ENCODE results near the gene PAIP1.
A peak's percentile ranks its signal among the peaks of the same experiment; 100 is the strongest.
"Not testable (repeated sequence)": the region's sequence is repeated elsewhere in the genome, so short reads cannot be mapped to it uniquely, and the experiment has no call there.

Gene PAIP1

DNA sequence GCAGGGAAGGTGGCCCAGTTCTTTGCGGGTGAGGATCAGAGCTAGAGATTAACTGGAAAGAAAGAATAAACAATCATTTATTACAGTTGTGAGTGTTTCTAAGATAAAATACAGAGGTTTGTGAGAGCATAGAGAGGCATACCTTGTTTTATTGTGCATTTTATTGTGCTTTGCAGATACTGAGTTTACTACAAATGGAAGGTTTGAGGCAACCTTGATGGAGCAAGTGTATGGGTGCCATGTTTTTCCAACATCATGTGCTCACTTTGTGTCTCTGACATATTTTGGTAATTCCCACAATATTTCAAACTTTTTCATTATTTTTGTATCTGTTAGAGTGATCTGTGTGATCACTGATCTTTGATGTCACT, 41.2 kb downstream of the PAIP1 start:
- peak; percentile 12 for DNase-seq (ENCODE audit: low spot score)

DNA sequence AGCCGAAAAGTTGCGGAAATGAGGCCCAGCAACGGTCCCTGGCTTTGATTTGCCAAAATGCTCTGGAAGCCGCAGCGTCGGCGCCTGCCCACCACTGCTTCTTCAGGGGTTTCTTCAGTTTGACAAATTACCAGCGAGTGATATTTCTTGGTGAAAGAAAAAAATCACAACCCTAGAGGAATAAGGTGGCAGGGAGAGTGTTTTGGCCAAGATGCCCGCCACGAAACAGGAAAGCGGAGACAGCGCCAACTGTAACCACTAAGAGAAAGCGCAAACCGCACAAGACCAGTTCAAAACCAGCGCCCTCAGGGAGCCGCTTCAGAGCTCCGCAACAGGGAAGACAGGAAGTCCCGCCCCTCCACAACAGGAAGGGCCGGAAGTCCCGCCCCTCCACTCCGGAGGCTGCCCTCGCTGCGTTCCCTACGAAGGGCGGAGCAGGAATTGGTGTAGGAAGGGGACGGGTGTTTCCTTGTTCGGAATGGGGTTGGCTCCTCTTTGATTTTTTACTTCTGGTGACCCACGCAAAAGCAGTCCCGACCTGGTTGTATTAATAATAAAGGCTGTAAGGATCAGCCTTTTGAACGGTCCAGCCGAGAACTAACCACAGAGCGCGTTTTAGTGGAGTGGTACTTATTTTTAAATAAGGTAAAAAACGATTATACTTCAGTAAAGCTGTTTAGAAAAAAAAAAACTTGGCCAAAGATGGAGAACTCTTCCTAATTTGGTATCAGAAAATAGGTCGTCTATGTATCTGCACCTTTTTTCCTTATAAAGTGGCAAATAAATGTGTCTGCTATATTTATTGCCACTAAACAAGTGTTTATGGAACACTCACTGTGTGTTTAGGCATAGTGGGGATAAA, 41.8 kb downstream of the PAIP1 start, which contains the start of gene C5orf34:
Gene C5orf34, minus strand, starts transcription at position 333 of the 862 bp plus-strand sequence. CDS start 5,809 bp downstream, outside the sequence.
- peak; percentile 99 for DNase-seq (ENCODE audit: low spot score)

DNA sequence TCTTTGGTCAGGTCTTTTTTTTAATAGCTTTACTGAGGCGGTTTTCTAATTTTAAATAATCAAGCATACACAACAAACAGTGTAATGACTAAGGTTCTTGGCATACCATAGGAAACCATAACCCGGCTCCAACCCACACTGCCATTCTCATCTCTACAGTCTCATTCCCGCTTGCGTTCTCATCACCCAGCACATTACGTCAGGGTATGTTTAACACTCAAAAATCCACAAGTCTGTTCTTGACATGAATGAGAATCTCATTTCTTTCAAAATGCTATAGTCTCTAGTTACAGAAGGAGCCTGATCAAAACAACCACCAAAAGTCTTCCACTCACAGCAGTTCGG, 42.4 kb downstream of the PAIP1 start:
- peak; percentile 34 for DNase-seq (ENCODE audit: low spot score)

DNA sequence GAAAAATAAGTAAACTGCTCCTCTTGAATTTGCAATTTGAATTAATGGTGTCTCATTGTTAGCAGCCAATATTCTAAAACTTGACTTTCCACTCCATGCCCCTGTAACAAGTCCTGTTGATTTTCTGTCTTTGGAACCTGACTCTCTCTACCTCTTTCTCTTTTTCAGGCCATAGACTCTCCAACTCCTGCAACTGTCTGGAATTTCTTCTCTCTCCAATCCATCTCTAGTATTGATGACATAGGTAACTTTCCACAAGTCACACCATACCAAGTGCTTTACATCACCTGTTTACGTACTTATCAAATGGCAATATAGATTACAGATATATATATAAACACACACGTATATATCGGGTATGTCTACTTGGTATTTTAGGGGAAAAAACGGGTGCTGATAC, 42.9 kb downstream of the PAIP1 start:
- DNase-seq (ENCODE audit: low spot score): no peak

DNA sequence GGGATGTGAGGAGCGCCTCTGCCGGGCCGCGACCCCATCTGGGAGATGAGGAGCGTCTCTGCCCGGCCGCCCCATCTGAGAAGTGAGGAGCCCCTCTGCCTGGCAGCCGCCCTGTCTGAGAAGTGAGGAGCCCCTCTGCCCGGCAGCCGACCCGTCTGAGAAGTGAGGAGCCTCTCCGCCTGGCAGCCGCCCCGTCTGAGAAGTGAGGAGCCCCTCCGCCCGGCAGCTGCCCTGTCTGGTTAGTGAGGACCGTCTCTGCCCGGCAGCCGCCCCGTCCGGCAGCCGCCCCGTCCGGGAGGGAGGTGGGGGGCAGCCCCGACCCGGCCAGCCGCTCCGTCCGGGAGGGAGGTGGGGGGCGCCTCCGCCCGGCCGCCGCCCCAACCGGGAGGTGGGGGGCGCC, 45.8 kb downstream of the PAIP1 start:
- DNase-seq (ENCODE audit: low spot score): not testable (repeated sequence)

DNA sequence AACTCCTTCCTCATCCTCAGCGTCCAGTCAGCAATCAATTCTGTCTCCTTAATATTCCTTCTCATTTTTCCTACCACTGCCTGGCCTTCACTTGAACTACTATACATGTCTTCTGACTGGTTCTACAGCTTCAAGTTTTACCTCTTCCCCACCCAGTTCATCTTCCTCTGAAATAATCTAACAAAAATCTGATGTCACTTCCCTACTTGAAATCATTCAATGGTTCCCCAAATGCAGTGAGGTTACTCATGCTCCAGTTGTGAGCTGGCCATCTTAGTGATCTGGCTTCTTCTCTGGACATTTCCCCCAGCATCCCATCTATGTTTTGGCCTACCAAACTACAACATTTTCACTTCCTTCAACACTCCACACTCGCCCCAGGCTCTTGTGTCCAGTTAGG, 58.3 kb downstream of the PAIP1 start:
- DNase-seq (ENCODE audit: low spot score): no peak

DNA sequence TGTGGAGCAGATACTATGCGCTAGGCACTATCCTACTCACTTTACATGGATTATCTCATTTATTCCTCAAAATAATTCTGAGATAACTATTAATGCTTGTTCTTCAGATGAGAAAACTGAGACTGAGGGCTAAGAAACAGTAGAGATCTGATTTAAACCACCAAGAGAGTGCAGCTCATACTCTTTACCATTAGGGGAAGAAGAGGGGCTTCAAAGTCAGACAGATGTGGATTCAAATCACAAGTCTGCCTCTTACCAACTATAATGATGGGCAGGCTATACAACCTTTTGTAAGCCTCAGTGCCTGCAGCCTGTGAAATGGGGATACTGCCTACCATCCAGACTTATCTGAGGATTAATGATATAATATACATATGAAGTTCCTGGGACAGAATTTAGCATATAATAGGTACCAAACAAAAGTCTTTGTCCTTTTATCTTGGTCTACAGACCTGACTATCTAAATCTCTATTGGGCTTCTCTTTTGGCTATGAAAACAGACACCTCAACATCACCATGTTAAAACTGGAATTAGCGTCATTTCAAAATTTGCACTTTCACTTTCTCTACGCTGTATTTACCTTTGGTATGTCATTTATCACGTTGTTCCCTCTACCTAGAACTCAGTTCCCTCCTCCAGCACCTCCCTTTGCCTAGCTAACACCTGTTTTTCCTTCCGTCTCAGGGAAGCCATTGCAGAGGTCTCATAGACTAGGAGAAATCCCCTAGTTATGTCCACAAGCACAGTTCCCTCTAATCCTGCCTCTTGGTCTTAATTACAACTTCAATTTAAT, 59.4 kb downstream of the PAIP1 start:
- DNase-seq (ENCODE audit: low spot score): peak; percentile 17

DNA sequence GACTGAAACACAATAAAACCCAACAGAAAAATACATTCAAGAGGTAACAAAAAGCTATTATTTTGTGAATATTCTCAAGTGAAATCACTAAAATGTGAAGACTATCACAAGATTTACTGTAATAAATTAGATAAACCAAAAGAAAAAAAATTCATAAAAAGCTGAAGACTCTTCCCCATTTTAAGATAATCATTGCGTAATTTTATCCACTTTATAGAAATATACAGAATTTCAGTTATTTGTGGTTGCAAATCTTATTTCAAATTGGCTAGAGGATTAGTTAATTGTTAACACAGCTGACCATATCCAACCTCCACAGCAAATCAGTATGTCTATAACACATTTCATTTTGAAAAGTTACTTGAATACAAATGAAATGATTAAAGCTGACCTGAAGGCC, 65.6 kb downstream of the PAIP1 start:
- no peak for DNase-seq (ENCODE audit: low spot score)

DNA sequence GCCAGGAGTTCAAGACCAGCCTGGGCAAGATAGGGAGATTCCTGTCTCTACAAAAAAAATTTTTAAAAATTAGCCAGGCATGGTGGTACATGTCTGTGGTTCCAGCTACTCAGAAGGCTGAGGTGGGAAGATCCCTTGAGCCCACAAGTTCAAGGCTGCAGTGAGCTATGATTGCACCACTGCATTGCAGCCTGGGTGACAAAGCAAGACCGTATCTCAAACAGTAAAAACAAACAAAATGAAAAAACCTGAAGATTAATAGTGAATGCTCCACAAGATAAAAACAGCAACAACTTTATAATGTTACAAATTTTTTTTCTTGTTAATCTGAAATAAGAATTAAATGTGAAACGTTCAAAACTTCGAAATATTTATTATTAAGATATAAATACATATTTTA, 70.5 kb downstream of the PAIP1 start:
- no peak for DNase-seq (ENCODE audit: low spot score)

DNA sequence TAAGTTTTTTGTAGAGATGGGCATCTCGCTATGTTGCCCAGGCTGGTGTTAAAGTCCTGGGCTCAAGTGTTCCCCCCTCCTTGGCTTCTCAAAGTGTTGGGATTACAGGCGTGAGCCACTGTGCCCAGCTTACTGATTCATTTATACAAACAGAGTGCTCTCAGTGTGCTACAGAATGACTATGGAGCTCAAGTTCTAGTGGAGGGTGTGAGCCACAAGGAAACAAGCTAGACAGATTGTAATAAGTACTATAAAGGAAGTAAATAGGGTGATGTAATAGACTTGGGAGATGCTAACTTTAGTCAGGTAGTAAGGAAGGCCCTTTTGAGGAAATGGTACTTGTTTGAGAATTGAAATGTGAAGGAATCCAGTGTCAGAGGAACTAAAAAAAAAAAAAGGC, 71.5 kb downstream of the PAIP1 start:
- DNase-seq (ENCODE audit: low spot score): peak; percentile 42

DNA sequence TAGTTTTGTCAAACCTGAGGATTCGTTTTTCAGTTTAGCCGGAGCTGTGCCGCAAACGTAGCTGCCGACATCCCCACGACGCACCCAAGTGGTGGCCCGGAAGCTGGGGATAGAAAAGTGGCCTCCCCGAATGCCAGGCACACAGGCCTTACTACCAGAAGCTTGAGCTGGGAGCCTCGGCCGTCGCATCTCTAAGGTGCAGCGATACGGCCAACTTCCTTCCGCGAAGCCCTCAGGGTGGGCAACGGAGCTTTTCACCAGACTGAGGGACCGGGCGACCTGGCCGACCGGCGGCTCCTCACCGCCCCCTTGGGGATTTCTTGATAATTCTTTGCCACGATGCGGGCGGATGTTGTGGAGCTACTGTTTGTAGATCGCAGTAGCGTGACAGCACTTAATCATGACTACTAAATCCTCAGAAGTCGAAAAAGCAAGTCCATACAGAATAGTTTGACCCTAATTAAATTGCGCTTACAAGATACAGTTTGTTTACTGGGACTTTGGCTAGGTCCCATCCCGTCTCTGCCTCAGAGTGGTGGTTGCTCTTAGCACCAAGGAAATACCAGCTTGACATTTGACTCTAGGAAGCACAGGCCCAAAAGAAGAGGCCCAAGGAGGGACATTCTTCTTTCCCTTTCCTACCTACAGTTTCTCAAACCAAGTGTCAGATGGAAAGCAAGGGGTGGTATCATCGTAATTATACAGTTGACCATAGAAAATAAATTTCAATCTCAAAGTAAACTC, 72.6 kb downstream of the PAIP1 start:
- DNase-seq (ENCODE audit: low spot score): peak; percentile 90

DNA sequence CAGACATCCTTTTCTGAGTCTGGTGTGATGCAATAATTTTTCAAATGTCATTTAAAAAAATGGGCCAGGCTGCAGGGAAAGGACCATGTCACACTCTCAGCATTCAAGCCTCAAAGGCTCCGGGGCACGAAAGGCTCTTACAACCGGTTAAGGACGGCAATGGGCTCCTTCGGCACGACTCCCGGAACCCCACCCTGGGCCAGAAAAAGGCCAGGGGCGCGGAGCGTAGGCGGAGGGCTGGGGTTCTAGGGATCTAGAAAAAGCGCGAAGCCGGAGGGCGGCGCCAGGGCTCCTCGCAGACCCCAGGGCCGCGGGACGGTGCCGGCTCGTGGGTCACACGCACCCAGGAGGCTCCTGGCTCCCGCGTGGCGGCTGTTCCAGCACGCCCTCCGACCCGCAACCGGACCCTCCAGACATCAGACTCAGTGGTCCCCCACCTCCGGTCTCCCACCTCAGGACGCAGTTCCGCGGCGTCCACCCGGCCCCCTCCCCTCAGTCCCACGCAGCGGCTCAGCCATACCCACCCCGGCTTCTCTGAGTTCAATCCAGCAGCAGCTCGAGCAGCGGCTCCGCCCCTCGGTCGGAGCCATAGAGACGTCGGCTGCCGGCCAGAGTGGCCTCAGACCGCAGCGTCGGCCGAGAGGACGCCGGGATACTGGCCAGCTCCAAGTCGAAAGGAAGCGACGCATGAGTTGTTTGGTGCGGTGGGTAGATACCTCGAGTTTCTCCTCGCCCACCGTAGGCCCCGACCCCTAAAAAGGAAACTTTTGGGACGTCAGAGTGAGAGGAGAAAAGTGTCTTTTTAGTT, 73.4 kb downstream of the PAIP1 start, which contains the start of gene TMEM267:
Gene TMEM267, minus strand, starts transcription at position 568 of the 808 bp plus-strand sequence. CDS start 29,896 bp downstream, outside the sequence.
- DNase-seq (ENCODE audit: low spot score): peak; percentile 97

DNA sequence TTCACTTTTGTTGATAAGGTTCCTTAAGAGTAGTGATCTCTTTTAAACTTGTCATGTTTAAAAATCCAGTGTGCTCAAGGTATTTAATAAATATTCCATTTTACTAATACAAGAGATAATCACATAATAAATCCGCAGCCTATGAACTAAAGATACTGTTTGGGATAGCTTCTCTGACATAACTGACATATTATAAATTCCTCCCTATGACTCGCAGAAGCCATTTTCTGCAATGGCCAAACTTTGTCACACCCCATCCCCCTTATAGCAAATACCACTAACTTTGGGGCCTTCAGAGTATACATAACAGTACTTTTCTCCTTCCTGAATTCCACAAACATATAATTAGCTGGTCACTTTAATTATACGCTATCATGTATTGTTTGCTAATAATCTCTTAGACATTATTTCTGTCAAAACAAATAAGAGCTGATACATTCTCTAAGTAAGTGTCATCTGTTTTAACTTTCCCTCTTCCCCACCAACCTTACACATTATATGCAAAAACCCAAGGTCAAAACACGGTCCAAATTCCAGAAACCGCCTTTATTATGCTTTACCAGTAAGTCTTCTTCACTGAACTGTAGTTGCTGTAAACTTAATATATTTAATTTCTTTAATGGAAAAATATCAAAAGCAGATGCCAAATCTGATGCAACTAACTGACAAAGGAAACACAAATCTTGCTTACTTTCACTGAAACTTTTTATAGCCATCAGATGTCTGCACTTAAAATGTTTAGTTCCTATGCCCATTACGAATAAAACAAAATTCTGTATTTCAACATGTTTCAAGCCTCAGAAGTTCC, 74.2 kb downstream of the PAIP1 start:
- DNase-seq (ENCODE audit: low spot score): peak; percentile 36

Data from LoVo (cell line).